ENCODE measurements around the gene TNFSF4. TPM values are rescaled to one million over a fixed set of nuclear protein-coding genes. Genes with fewer than 3 reads are reported as not detected.

TNFSF4 gene
- polyA plus RNA-seq, 1 donor from 2014 or later: 1.0 TPM

DNA sequence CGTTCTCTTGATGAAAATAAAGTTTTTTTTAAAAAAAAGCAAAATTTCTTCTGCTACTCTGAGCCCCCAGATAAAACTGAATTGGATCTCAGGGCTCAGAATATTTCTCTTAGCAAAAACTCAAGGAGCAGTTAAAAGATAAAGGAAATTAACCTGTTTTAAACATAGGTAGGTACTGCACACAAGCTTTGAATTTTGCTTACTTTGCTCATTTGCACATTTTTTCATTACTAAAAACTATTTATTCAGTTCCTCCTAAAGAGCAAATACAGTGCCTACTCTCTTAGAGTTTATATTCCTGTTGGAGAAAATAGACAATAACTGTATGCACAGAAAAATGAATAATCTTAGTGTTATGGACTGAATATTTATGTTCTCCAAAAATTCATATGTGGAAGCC is 13.0 kb upstream of the TNFSF4 start:
- no peaks in the 10 kb centered on the region for H3K27me3 ChIP-seq (ENCODE audit: insufficient read depth, low read depth, low read length)
- no peaks in the 10 kb centered on the region for H3K79me2 ChIP-seq (replicated peaks; ENCODE audit: insufficient read depth, low read length)
- no peaks in the 10 kb centered on the region for H4K20me1 ChIP-seq (ENCODE audit: insufficient read depth)
- no peak overlapping the region for H3K27ac ChIP-seq (ENCODE audit: low read length)
- H3K4me2 ChIP-seq (ENCODE audit: low read length): no peak overlapping the region
- H3F3A ChIP-seq (ENCODE audit: insufficient read depth, low read length, poor library complexity, severe bottlenecking): no peaks in the 10 kb centered on the region
- no peak overlapping the region for H2AFZ ChIP-seq (ENCODE audit: low read depth, low read length)
- TF ChIP-seq, protein P1, sequence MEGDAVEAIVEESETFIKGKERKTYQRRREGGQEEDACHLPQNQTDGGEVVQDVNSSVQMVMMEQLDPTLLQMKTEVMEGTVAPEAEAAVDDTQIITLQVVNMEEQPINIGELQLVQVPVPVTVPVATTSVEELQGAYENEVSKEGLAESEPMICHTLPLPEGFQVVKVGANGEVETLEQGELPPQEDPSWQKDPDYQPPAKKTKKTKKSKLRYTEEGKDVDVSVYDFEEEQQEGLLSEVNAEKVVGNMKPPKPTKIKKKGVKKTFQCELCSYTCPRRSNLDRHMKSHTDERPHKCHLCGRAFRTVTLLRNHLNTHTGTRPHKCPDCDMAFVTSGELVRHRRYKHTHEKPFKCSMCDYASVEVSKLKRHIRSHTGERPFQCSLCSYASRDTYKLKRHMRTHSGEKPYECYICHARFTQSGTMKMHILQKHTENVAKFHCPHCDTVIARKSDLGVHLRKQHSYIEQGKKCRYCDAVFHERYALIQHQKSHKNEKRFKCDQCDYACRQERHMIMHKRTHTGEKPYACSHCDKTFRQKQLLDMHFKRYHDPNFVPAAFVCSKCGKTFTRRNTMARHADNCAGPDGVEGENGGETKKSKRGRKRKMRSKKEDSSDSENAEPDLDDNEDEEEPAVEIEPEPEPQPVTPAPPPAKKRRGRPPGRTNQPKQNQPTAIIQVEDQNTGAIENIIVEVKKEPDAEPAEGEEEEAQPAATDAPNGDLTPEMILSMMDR (IDR thresholded peaks at IDR 0.05; ENCODE audit: poor library complexity, severe bottlenecking): no peak
- TF ChIP-seq, protein P2, sequence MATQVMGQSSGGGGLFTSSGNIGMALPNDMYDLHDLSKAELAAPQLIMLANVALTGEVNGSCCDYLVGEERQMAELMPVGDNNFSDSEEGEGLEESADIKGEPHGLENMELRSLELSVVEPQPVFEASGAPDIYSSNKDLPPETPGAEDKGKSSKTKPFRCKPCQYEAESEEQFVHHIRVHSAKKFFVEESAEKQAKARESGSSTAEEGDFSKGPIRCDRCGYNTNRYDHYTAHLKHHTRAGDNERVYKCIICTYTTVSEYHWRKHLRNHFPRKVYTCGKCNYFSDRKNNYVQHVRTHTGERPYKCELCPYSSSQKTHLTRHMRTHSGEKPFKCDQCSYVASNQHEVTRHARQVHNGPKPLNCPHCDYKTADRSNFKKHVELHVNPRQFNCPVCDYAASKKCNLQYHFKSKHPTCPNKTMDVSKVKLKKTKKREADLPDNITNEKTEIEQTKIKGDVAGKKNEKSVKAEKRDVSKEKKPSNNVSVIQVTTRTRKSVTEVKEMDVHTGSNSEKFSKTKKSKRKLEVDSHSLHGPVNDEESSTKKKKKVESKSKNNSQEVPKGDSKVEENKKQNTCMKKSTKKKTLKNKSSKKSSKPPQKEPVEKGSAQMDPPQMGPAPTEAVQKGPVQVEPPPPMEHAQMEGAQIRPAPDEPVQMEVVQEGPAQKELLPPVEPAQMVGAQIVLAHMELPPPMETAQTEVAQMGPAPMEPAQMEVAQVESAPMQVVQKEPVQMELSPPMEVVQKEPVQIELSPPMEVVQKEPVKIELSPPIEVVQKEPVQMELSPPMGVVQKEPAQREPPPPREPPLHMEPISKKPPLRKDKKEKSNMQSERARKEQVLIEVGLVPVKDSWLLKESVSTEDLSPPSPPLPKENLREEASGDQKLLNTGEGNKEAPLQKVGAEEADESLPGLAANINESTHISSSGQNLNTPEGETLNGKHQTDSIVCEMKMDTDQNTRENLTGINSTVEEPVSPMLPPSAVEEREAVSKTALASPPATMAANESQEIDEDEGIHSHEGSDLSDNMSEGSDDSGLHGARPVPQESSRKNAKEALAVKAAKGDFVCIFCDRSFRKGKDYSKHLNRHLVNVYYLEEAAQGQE (IDR thresholded peaks at IDR 0.05; ENCODE audit: borderline replicate concordance): no peak
- no peak for TF ChIP-seq MXI1 (conservative IDR thresholded peaks at IDR 0.05; ENCODE audit: poor library complexity, severe bottlenecking)
- TF ChIP-seq EP300 (conservative IDR thresholded peaks at IDR 0.05; ENCODE audit: poor library complexity, severe bottlenecking): no peak
- no peak overlapping the region for H3K4me3 ChIP-seq (ENCODE audit: low read length)
- no peak overlapping the region for H3K9ac ChIP-seq (ENCODE audit: low read length)
- no peaks in the 10 kb centered on the region for H3K9me3 ChIP-seq (ENCODE audit: low read length)
- H3K36me3 ChIP-seq (ENCODE audit: insufficient read depth, low read length): no peaks in the 10 kb centered on the region
- H3K9me2 ChIP-seq (ENCODE audit: insufficient read depth, low read length): no peaks in the 10 kb centered on the region

DNA sequence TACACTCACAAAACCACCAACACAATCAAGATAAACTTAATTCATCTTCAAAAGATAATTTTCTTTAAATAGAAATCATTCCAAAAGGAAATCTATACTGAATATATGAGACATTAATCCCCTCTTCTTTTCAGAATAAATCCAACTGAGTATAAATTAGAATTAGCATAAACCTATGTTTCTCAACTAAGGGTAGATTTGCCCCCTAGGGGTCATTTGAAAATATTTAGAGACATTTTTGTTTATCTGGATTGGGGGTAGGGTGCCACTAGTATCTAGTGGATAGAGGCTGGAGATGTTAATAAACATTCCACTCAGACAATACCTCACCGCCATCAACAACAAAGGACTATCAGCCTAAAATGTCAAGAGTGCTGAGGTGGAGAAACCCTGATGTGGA is 6.5 kb upstream of the TNFSF4 start:
- H3K27me3 ChIP-seq (ENCODE audit: insufficient read depth, low read depth, low read length): no peaks in the 10 kb centered on the region
- no peaks in the 10 kb centered on the region for H3K36me3 ChIP-seq (ENCODE audit: insufficient read depth, low read length)
- H3K9me3 ChIP-seq (ENCODE audit: low read length): no peaks in the 10 kb centered on the region
- no peak overlapping the region for H3K4me3 ChIP-seq (ENCODE audit: low read length)
- no peak overlapping the region for H2AFZ ChIP-seq (ENCODE audit: low read depth, low read length)
- no peaks in the 10 kb centered on the region for H4K20me1 ChIP-seq (ENCODE audit: insufficient read depth)
- TF ChIP-seq, protein P1 (IDR thresholded peaks at IDR 0.05; ENCODE audit: poor library complexity, severe bottlenecking): no peak
- no peak for TF ChIP-seq EP300 (conservative IDR thresholded peaks at IDR 0.05; ENCODE audit: poor library complexity, severe bottlenecking)
- TF ChIP-seq SMC3 (conservative IDR thresholded peaks at IDR 0.05; ENCODE audit: poor library complexity): no peak
- TF ChIP-seq EZH2 (IDR thresholded peaks at IDR 0.05; ENCODE audit: borderline replicate concordance, insufficient read depth, low read length, poor library complexity, severe bottlenecking): no peak
- TF ChIP-seq MXI1 (conservative IDR thresholded peaks at IDR 0.05; ENCODE audit: poor library complexity, severe bottlenecking): no peak
- H3K9ac ChIP-seq (ENCODE audit: low read length): no peak overlapping the region
- H3K4me2 ChIP-seq (ENCODE audit: low read length): no peak overlapping the region
- no peaks in the 10 kb centered on the region for H3K9me2 ChIP-seq (ENCODE audit: insufficient read depth, low read length)
- no peaks in the 10 kb centered on the region for H3K79me2 ChIP-seq (replicated peaks; ENCODE audit: insufficient read depth, low read length)
- no peaks in the 10 kb centered on the region for H3F3A ChIP-seq (ENCODE audit: insufficient read depth, low read length, poor library complexity, severe bottlenecking)
- no peak overlapping the region for H3K27ac ChIP-seq (ENCODE audit: low read length)
